ENCODE results near the gene ANGPTL4.

DNA sequence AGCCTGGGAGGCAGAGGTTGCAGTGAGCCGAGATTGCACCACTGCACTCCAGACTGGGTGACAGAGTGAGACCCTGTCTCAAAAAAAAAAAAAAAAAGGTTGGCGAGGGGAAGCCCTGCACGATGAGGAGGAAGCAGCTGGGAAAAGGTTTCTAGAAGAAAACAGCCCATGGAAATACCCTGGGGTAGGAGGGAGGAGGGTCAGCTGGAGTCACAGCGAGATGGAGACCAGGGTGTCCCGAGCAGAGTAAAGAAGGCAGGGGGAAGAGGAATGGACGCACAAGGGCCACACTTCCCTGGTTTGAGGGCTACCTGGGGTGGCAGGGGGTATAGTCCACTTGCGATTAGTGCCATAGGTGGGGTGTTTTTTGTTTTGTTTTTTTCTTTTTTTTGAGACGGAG is 27.3 kb upstream of the ANGPTL4 start:
- TF ChIP-seq SUZ12 (IDR thresholded peaks at IDR 0.05; ENCODE audit: extremely low read depth, insufficient read depth, insufficient read length) (no peak), ZNF274 (IDR thresholded peaks at IDR 0.05; ENCODE audit: low read depth, low read length) (no peak), YY1 (IDR thresholded peaks at IDR 0.05; ENCODE audit: insufficient read depth, insufficient read length) (no peak)
